ENCODE results near the gene HEXIM2. TPM values are rescaled to one million over a fixed set of nuclear protein-coding genes. Genes with fewer than 3 reads are reported as not detected.

The HEXIM2 gene
- total RNA-seq, 1 experiment from 2014 or later, result 12.5 TPM

GRCh38 chr17:45119964-45120363, 41.7 kb upstream of the HEXIM2 start:
- Mint-ChIP-seq H3K4me1 (peaks cover 10 to 22% of the 10 kb centered on the region in 2 experiments), H3K27ac (no peak overlapping the region), H3K36me3 (ENCODE audit: insufficient read depth in 1 of 3, low read depth in 3 of 3) (no peaks in the 10 kb centered on the region; a peak in 4 of 7 replicates), H3K9me3 (no peaks in the 10 kb centered on the region), H3K27me3 (ENCODE audit: low read depth) (no peaks in the 10 kb centered on the region), H3K4me3 (no peak overlapping the region)
- H3K4me2 ChIP-seq (ENCODE audit: insufficient read depth, insufficient read length, low read length), result no peak overlapping the region
- TF ChIP-seq CTCF (conservative IDR thresholded peaks at IDR 0.05), result no peak
- H3K56ac ChIP-seq (ENCODE audit: insufficient read length, low read depth, low read length), result no peak overlapping the region
- H2BK20ac ChIP-seq (ENCODE audit: low read depth, low read length, poor library complexity, severe bottlenecking), result no peak overlapping the region
- no peak overlapping the region for H2BK12ac ChIP-seq (ENCODE audit: insufficient read length, low read depth, low read length)
- H3K9me3 ChIP-seq (ENCODE audit: control insufficient read depth, low read depth, low read length), result no peaks in the 10 kb centered on the region
- H4K91ac ChIP-seq (ENCODE audit: insufficient read length, low read depth, low read length), result no peak overlapping the region
- H2BK120ac ChIP-seq (ENCODE audit: low read depth, low read length, poor library complexity, severe bottlenecking), result no peak overlapping the region
- no peak overlapping the region; the same call in 1 of the 2 replicates for H2BK15ac ChIP-seq (ENCODE audit: low read depth, low read length)
- H3K79me1 ChIP-seq (ENCODE audit: insufficient read depth, low read depth, low read length, poor library complexity, severe bottlenecking), result no peaks in the 10 kb centered on the region
- H3K27ac ChIP-seq (ENCODE audit: insufficient read length, low read depth, low read length), result no peak overlapping the region
- no peak overlapping the region for H3K4ac ChIP-seq (ENCODE audit: low read depth, low read length)
- no peak overlapping the region for H4K8ac ChIP-seq (replicated peaks; ENCODE audit: insufficient read length, low read depth, low read length)
- no peak overlapping the region for H2AFZ ChIP-seq (ENCODE audit: low read length)
- H3K14ac ChIP-seq (ENCODE audit: insufficient read depth, low read length), result no peak overlapping the region
- no peaks in the 10 kb centered on the region for H4K20me1 ChIP-seq (ENCODE audit: control insufficient read depth, insufficient read depth, insufficient read length)
- H3K4me1 ChIP-seq (ENCODE audit: insufficient read depth, low read length), result no peaks in the 10 kb centered on the region
- H4K5ac ChIP-seq (ENCODE audit: insufficient read length, low read depth, low read length), result no peak overlapping the region
- no peak overlapping the region for H3T11ph ChIP-seq (ENCODE audit: low read length)
- no CpG with 5 or more reads among the region's 8 CpGs for WGBS (ENCODE audit: extremely low coverage, insufficient read length, low lambda C conversion rate)
- H3K23ac ChIP-seq (ENCODE audit: insufficient read length, low read depth, low read length), result no peak overlapping the region
- no peak overlapping the region for H2AK5ac ChIP-seq (ENCODE audit: insufficient read length, low read length)
- H3K23me2 ChIP-seq (ENCODE audit: insufficient read length, low read depth, low read length, poor library complexity, severe bottlenecking), result no peaks in the 10 kb centered on the region
- H3K79me2 ChIP-seq (ENCODE audit: insufficient read depth, low read length), result no peaks in the 10 kb centered on the region
- no peak overlapping the region for H3K9ac ChIP-seq (ENCODE audit: extremely low read depth, insufficient read length, low read length)
- no peaks in the 10 kb centered on the region for H3K27me3 ChIP-seq (ENCODE audit: insufficient read depth, low read length)
- no peak for DNase-seq
- H2BK5ac ChIP-seq (ENCODE audit: insufficient read length, low read length), result no peak overlapping the region
- H3K18ac ChIP-seq (ENCODE audit: insufficient read length, low read depth, low read length), result no peak overlapping the region
